HG02623 (cell line): Measurements from ENCODE around the gene DNAJA2.
A peak's percentile ranks its signal among the peaks of the same experiment; 100 is the strongest.

Source experiments
- ATAC-seq: cut with Tn5 transposase; IDR thresholded peaks from one replicate; pipeline ENCODE4 v1.9.1; 2021; ENCODE audit warnings: moderate library complexity; ENCODE audit not compliant: unreplicated experiment

Gene DNAJA2

DNA sequence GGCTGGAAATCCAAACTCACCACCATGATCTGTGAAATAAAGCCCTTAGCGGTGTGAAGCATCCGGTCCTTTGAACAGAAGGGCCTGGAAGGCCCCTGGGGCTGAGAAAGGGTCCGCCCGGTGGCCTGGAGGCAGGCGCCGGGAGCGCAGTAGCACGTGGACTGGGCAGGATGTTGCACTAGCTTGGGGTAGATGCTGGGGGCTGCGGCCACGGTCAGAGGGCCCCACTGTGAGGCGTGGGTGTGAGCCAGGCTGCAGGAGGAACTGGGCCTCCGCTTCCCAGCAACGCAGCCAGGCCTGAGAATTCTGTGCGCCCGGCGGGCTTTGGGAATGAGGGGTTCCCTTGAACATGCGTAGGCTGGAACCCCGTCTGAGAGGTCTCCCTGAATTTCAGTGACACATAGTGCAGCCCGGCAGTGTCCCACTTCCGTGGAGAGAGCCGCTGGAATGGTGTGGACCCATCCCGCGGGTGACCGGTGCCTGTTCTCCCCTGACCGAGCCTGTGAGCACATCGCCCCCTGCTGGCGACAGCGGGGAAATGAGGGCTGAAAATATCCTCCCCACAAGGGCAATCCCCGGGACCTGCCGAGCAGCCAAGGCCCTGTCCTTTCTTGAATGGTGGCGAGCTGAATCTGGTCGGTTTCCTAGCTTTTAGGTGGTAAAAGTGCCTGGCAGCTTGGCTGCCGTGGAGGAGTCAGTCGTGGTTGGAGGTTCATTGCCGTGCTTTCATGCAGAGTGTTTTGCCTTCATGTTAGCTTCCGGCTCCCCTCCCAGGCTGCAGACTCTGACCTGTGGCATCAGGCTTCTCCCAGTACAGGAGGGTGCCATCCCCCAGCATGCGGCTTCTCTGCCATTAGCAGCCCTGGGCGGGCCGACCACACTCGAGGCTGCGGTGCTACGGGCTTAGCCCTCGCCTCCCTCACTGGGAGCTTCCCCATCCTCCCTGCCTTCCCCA is 43.8 kb downstream of the DNAJA2 start:
- peak; percentile 61 for ATAC-seq

DNA sequence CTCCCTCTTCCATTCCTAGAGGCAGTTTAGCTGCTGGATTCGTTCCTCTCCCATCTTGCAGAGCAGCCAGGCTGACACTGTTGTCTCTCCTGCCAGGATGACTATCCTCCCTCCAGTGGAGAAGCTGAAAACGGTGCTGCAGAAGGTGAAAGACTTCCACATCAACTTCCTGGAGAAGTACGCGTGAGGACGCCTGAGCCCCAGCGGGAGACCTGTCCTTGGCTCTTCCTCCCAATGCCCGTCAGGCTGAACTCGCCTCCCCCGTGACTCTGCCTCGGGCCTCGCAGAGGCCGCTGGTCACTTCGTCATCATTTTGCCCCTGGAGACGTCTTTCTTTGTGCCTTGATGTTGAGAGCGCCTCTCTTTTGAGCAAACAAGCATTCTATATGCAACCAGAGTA is 44.7 kb downstream of the DNAJA2 start:
- ATAC-seq: no peak

DNA sequence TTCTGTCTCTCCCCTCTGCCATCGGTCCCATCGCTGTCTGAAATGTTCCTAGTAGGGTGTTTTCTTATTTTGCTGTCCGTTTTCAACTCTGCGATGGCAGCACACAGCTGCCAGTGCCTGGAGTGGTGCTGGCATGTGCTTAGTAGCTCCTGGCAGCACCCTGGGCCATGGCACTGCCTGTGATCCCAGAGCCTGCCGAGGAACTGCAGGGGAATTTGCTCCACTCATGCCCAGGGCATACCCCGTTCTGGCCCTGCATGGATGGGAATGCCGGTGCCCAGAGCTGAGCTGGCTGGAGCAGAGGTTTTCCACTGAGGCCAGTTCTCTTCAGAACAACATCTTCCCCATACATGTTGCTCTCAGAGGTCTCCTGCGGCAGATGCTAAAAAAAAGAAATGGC is 46.2 kb downstream of the DNAJA2 start:
- no peak for ATAC-seq

DNA sequence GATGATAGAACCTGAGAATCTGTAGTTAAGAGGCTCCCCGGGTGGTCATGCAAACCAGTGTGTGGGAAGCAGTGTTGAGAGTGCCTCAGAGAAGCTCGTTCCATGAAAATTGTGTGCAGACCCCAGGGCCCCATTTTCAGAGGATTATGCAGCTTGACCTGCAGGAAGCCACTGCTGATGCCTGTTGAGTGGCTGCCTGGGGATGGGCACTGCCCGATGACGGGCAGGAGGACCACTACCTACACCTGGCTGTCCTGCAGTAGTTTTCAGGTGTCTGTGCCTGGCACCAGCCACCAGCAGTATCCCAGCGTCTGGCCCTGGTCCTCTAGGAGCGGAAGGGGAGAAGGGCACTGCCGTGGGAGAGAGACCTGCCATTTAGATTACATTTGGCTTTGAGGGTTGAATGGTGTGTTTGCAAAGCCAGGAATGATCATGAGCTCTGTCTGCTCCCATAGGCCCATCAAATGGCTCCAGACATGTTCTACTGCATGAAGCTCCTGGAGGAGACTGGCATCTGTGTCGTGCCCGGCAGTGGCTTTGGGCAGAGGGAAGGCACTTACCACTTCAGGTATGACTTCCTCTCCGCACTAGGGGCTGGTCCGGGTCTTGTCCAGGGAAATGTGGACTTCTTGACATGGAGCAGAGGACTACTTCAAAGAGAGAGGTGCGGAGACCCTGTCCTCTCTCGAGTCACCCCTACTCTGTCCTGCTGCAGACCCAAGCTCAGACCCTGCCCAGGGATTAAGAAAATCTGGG is 46.8 kb downstream of the DNAJA2 start:
- no peak for ATAC-seq

DNA sequence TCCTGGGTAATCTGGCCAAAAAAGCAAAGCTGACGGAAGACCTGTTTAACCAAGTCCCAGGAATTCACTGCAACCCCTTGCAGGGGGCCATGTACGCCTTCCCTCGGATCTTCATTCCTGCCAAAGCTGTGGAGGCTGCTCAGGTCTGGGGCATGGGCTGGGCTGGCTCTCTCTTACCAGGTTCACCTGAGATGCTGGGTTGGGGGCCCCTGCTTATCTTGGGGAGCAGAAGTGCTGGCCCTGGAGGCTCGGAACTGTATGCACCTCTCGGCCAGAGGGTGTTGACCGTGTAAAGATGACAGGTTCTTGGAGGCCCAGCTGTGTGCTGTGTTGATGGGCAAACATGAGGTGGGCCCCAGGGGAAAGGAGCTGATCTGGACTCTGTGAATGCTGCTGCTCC is 49.1 kb downstream of the DNAJA2 start:
- ATAC-seq: no peak

DNA sequence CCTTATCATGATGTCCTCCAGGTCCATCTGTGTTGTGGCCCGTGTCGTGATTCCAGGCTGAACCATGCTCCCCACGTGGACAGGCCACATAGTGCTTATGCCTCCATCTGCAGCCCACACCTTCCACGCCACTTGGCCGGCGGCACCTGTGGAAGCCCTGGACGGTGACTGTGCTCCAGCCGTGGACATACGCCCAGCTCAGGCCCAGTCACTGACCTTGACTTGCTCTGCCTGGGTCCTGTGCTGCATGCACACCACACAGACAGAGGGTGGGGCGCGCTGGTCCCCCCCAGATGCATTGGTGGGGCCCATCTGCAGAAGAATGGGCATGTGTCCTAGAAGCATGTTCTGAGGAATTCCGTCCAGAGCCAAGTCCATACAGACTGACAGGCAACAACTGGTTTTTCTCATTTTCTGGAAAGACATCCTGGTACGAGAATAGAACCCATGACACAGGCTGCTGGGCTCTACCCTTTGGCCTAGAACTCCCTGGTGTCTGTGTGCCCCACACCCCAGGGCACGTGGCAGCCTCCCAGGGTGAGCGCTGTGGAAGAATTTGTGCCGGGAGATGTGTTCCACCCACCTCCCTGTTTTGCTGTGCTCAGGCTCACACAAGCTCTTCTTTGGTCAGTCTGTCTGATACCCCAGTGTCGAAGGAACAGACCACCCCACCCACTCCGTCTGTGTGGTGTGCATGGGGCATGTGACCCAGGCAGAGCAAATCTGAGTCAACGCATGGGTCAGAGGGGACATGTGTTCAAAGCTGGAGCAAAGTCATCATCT is 49.8 kb downstream of the DNAJA2 start:
- ATAC-seq: no peak

DNA sequence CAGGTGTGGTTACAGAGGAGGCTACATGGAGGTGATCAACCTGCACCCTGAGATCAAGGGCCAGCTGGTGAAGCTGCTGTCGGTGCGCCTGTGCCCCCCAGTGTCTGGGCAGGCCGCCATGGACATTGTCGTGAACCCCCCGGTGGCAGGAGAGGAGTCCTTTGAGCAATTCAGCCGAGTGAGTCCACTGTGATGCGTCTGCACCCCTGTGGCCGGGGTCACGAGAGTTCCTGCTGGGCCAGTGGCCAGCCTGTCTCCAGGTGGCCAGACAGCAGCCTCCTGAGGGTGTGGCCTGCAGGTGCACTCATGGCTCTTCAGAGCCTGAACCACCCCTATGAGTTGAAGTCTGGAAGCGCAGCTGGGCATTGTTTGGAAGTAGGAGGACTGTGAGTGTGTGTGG is 51.2 kb downstream of the DNAJA2 start:
- ATAC-seq: no peak

DNA sequence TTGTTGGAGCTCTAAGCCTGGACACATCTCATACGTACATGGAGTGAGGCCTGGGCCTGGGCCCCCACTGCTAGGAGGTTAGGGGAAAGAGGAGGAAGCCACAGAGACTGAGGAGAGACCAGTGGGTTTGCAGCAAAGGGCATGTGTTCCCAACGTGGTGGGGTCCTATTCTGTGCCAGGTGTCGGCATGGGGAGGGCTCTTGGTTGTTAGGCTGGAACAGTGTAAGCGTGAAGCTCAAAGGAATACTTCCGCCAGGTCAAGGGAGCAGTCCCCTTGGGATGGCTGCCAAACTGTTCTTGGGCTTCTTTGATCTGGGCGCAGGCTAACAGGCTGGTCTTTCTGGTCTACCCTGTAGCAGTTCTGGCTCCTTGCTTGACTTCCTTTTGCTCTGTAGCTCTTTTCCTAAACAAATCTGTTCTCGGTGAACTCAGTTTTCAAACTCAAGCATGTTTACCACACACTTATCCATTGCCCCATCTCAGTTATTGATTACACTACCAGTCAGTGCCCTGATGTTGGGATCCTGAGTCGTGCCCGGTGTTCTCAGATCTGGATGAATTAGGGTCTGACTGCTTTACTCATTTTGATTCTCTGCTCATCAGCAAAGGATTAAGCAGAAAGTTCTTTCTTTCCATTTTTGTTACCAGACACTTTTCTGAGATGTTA is 52.9 kb downstream of the DNAJA2 start:
- no peak for ATAC-seq

DNA sequence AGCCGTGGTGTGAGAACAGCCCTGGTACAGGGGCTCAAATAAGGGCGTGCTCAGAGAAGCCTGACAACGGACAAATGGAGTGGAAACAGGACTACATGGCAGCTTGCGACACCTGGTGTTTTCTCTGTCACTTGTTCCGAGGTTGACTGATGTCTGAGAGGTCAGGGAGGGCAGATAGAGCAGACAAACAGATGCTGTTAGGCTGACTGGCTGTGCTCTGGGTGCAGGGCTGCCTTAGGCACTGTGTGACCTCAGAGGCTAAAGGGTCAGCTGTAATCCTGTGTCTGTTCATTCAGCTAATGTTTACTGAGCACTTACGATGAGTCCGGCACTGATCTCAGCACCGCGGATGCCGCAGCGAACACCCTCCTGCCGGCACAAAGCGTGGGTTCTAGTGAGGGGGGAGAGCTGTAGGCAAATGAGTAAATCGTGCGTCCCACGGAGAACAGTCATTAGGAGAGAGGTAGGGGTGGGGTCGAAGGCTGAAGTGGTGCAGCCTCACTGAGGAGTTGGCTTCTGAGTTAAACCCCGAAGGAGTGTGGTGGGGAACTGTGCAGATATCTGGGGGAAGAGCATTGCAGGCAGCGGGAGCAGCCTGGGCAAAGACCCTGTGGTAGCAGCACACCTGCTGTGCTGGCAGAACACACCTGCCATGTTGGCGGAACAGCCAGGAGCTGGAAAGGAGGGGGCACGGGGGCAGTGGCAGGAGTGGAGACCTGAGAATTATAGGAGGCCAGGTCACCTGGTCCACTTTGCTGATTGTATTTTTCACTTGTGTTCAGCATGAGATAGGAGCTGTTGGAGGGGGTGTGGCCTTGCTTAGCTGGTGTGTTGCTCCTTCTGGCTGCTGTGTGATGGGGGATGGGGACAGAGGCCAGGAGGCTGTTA is 54.3 kb downstream of the DNAJA2 start:
- peak; percentile 85 for ATAC-seq

DNA sequence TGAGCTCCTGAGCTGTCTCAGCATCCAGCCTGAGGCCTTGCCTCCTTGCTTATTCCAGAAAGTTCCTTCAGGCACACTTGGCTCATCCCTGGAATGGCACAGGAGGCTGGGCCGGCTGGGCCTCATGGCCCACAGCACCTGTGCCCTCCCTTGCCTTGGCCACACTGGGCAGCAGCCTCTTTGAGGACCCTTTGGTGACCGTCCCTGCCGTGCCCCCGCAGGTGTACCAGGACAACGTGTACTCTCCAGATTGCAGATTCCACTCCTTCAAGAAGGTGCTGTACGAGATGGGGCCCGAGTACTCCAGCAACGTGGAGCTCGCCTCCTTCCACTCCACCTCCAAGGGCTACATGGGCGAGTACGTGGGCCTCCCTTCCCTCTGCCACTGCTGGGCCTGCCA is 55.1 kb downstream of the DNAJA2 start:
- no peak for ATAC-seq

DNA sequence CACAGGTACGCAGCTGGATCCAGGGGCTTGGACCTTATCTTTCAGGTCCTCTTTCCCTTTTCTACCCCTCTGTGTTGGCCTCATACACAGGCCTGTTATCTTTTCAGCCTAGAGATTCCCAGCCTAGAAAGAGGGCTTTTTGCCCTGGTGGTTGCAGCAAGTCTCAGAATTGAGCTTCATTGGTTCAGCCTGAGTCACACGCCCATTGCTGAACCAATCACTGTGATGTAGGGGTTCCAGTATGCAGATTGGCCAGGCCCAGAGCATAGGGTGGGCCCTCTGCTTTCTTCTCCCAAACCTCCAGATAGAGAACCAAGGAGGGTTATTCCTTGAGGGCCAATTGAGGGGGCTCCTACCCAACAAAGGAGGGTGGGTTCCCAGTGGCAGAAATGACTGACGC is 56.5 kb downstream of the DNAJA2 start:
- ATAC-seq: no peak

DNA sequence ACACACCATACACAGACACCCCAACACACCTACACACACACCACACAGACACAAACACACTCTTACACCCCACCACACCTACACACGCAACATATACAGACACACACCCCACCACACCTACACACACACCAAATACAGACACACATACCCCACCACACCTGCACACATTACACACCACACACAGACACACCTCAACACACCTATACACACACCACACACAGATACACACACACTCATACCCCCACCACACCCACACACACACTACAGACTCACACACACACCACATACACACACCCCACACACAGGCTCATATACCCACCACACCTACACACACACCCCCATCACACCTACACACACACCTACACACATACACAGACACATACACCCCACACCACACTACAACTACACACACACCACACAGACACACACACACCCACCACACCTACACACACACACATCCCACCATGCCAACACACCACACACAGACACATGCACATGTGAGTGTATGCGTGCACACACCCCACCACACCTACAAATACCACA is 57.9 kb downstream of the DNAJA2 start:
- ATAC-seq: no peak

DNA sequence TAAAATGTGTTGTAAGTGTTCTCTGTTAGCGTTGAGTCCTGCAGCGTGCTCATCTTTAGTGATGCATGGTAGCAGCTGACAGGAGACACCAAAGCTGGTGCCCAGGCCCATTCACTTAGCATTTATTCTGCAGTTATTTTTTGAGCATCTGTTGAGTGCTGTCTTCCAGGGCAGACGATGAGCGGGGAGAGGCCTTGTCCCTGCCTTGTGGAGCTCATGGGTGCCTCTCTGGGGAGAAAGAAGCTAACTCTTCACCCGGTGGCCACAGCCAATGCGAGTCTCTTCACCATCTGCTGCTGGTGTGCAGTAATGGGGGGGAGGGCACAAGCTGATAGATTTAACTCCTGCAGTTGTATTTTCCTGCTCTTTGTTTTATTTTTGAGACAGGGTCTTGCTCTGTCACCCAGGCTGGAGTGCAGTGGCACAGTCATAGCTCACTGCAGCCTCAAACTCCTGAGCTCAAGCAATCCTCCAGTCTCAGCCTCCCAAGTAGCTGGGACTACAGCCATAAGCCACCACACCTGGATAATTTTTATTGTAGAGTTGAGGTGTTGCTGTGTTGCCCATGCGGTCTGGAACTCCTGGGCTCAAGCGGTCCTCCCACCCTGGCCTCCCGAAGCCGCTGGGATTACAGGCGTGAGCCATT is 58.8 kb downstream of the DNAJA2 start:
- no peak for ATAC-seq

DNA sequence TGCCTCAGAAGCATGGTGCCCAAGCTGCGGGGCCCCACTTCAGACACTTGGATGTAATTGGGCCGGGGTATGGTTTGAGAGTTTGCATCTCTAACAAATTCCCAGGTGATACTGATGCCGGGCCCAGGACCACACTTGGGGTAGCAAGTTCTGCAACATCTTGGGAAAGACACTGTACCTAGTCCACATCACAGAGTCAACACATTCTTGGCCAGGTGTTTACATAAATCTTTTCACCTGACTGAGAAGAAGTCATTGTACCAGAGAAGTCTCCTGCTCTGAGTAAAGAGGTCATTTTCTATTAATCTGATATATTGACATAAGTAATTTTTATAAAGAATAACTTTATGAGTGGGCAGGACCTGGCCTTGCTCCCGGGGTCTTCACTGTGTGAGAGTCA is 61.8 kb downstream of the DNAJA2 start:
- ATAC-seq: no peak

DNA sequence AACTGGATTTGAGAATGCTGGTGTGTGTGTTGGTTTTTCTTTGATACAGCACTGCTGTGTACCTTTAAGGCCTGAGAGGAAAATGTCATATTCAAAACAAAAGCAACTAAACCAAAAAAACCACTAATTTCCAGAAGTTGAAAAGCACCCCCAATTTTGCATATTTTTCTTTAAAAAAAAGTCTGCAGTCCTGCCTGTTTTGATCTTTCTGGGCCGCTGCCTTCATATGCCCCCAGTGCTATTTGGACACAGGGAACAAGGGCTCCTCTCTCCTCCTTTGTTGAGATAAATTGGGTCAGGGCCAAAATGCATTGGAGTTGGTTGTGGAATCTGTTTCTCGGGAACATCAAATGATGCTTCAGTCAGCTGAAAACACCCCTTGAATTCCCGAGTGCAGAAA is 62.4 kb downstream of the DNAJA2 start:
- ATAC-seq: peak; percentile 60

DNA sequence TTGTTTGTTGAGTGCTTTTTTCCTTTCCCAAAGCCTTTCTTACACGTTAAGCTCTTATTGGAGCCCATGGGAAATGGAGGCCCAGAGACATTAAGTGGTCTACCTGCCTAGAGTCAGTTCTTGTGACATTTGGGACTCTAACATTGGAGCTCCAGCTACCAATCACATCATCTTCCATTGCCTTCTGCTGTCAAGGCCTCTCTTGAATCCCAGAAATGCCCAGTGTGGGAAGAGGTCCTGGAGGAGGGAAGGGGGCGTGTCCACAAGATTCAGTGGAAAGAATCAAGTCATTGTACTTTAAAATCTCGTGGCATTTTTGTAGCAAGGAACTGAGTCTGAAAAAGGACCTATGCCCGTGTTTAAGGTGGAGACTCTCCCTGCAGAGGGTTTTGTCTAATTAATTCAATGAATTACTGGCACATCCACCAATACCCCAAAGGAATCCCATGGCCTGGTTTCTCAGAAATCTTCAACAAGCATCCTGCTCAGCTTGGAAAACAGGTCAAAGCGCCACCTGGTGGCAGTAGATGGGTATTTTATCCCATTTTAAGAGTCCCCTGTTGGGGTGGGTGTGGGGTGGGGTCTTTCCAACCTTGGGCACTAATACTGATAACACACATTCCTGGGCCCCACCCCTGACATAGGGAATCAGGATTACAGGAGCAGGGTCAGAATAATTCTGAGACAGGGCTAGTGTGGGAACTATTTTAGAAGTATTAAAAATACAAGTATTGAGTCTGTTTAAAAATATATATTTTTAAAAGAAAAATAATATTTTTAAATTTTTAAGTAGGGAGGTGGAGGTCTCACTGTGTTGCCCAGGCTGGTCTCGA is 64.7 kb downstream of the DNAJA2 start:
- no peak for ATAC-seq

DNA sequence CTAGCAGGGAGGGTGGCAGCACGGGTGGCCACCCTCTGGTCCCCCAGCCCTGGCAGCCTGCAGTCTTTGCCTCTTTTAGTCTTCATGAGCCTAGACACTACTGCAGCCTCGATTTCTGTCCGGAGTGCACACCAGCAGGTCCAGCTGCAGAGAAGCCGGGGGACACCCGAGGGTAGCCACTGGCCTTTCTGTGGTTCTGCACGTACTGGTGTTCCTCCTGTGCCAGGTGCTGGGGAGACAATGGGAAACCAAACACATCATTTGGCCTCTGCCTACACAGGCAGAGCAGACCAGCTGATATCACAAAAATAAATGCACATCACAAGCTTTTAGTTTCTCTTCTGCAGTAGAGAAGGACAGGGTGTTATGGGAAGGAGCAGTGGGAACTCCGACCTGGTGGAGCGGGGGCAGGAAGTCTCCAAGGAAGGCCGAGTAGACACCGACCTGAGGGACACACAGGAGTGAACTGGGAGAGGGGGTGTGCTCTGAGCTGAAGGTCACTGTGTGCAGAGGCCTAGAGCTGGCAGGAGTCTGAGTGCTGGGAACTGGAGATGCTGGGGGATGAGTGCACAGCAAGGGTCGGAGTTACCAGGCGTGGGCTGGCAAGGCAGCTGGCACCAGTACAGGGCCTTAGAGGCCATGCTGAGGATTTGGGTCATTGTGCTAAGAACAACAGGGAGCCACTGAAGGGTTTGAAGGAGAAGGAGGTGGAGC is 66.3 kb downstream of the DNAJA2 start:
- no peak for ATAC-seq
